GM21576 (cell line): ENCODE measurements around the gene BMP8B.
"Not testable (repeated sequence)": the region's sequence is repeated elsewhere in the genome, so short reads cannot be mapped to it uniquely, and the experiment has no call there.

Experiments
- ATAC-seq: cut with Tn5 transposase; IDR thresholded peaks from one replicate; pipeline ENCODE4 v1.9.1; 2021; ENCODE audit warnings: mild to moderate bottlenecking, moderate library complexity; ENCODE audit not compliant: unreplicated experiment

The BMP8B gene

DNA sequence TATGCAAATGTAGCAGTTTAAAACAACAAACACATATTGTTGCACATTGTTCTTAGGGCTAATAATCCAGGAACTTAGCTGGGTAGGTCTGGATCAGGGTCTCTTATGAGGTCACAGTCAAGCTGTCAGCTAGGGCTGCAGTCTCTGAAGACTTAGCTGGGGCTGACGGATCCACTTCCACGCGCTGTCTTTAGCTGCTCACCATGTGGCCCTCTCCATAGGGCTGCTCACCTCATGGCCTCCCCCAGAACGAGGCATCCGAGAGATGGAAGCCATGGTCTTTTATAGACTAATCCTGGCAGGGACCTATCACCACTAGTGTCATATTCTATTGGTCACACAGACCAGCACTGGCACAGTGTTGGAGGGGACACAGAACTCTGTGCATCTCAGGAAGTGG lies 8.8 kb downstream of the BMP8B start:
- no peak for ATAC-seq

DNA sequence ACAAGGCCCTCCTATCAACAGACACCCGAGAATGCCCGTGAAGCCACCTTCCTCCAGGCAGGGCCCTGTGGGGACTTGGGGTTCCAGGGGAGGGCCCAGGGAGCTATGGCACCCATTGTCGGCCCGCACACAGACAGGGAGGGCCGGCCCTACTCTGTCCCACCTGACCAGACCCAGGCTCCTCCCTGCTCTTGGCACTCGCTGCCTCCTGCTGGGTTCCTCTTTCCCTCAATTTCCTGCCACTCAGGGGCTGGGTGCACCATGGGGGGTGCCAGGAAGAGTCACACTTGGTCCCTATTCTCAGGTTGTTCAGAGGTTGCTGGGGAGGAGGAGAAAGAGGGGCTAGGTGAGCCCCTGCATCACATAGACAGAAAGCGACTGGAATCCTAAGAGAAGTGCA lies 9.5 kb downstream of the BMP8B start:
- ATAC-seq = no peak

DNA sequence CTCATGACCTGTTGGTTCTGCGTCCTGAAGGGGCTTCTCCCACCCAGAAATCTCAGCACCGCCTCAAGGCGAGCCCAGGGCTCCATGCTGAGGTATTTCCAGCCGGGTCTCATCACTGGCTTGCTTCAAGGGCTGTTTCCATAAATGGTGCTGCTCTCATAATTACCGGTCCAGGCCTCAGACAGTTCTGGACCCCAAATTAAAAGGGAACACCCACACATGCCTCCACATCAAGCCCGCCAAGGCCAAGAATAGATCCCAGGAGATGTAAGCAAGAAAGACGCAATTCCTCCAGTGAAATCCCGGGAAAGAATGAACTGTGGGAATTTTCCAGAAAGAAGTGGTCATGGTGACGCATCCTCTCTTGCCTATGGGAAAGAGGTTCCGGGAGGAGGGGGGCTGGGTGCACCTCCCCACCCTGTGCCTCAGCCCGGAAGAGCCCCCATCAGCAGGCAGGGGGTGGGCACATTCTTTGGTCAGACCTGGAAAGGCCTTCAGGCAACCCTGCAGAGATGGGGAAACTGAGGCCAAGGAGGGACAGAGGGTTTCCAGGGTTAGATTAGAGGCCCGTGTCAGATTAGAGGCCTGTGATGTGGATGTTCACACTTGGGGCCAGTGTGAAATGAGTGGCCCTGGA lies 10.1 kb downstream of the BMP8B start:
- not testable (repeated sequence) for ATAC-seq

DNA sequence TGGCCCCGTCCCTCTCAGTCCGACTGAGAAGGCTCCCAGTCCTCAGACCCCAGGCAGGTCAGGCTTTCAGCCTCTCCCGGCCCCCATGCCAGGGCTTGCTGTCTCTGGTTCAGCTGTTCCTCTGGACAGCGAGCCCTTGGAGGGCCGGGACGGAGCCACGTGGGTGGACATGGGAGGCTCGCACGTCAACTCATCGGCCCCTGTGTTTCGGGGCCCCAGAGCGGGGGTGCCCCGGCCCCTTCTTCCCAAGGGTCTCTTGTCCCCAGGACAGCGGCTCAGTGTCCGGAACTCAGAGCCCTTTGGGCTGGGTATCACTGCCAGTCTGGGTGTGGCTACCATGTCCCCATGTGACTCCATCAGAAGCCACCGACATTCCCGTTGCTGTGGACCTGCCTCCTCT lies 10.8 kb downstream of the BMP8B start:
- not testable (repeated sequence) for ATAC-seq

DNA sequence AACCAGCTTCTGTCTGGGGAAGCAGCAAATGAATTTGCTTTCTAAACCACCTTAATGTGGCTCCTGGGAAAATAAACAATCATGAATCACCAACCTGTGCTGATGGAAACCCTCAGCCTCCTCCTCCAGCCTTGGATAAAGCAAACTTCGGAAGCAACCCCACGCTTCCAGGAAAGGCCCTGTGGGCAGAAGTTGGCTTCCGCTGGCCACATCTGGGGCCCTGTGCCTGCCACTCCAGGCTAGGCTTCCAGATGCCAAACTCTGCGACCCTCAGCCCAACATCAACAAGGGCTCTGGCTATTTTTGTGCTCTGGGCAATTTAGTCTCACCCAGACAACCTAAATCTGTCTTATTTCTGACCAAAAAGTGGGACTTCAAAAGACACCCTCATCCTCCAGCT lies 11.4 kb downstream of the BMP8B start:
- no peak for ATAC-seq

DNA sequence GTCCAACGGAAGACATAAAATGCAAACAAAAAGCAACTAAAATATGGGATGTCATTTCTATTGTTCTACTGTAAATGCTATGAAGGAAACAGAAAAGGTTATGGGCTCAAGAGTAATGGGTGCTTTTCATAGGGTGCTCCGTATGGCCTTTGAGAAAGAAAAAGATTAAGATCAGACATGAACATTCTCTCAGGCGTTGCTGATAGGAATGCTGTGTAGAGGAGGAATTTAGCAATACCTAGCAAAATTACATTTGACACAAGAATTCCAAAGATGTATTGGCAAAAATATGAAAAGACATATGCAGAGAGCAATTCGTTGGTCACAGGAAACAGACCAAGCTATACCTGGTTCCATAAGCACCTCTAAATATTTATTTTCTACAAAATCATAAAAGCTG lies 11.8 kb downstream of the BMP8B start:
- ATAC-seq = no peak

DNA sequence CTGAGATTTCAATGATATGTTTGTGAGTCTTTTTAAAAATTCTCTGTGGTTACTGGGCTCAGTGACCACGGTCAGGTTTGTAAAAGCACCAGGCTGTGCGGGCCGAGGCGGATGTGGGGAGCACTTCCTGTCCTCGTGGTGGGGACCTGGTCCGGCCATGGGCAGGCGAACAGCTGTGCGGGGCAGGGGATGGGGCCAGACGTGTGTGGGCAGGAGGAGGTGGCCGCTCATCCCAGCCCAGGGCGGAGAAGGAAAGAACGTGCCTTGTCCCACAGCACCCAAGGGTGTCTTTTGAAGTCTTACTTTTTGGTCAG lies 12.3 kb downstream of the BMP8B start:
- ATAC-seq = no peak

DNA sequence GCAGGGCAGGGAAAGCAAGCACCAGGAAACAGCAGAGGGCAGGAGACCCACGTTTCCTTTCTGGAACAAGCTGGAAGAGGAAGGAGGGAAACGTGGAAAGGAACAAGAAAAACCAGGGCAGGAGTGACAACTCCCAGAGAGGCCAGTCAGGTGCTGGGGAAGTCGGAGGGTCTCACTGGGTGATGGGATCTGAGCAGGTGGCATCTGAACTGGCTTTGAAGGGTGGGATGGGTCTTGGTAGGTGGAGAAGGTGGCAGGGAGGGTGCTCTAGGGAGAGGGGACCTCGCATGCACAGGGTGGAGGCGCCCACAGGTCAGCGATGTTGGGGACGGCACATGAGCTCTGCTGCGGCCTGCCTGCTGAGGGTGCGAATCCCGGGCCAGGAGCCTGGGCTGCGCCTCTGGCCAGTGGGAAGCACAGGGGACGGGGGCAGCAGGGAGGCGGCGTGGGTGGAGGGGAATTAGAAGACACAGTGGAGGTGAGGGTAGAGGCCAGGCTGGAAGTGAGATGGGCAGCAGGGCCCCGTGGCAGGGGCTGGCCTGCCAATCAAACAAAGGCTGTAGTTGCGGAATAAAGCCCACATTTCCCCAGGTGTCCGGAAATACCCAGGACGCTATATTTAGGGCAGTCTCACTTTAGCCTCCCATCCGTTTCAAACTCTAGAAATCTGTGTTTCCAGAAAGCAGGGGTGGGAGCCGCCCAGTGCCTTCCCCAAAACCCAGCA lies 12.8 kb downstream of the BMP8B start:
- ATAC-seq = not testable (repeated sequence)

DNA sequence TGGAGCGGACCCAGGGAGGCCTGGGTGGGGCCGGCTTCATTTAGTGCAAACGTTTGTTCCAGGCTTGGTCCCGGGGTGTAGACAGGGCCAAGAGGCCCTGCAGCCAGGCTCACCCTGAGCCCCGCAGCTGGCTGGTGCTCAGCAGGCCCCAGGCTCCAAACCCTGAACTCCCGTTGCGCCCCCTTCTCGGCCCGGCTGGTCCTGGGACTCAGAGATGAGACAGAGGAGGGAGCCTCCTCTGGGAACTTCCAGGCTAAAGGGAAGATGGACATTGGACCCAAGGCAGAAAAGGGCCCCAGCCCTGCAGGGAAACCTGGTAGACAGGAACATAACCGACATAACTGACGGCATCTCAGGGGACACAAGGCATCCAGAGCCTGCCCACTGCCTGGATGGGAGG lies 13.5 kb downstream of the BMP8B start:
- not testable (repeated sequence) for ATAC-seq

DNA sequence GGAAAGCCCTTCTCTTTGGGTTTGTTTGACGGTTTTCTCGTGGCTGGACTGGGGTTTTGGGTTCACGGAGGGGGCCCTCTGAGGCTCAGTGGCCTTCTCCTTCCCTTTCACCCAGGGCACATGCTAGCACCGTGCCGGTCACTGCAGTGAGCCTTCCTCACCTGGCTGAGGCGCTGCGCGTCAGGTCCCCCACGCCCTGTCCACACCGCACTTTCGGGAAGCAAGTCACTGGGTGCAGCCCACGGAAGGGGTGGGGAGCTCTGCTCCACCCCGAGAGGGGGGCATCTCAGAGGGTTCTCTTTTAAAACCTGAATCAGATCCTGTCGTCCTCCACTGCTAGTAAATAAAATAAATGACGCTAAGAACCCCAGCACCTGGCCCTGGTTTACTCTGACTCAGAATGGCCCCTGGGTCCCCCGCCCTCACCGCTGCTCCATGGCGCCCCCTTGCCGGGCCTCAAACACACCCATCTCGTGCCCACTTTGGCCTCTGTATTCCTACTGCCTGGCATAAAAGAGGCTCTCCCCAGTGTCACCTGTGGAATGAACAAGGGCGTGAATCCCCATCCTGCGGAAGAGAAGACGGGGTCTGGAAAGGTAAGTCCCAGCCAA lies 15.2 kb downstream of the BMP8B start:
- ATAC-seq = not testable (repeated sequence)

DNA sequence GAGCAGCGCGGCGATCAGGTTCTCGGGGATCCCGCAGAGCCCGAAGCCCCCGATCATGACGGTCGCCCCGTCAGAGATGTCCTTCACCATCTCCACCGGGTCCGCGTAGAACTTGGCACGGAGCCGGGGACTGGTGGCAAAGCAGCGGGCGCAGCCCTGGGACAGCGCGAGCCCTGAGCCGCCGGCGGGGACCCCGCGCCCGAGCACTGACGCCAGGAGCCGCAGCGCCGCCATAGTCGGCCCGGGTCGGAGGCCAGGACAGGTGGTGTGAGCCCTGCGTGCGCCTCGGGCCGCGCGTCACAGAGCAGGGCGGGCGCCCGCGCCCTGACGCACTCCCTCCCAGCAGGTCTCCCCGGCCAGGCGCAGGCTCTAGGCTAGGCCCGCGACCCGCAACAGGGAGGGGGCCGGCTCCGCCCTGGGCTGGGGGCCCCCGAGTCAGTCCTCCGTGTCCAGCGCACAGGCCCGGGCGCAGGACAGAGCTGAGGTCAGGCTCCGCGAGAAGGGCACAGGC lies 17.6 kb downstream of the BMP8B start, which contains the start of gene OXCT2:
OXCT2 (minus strand) TSS at position 327 of the 511 bp plus-strand sequence; CDS start at position 234, 93 bp downstream.
- not testable (repeated sequence) for ATAC-seq

DNA sequence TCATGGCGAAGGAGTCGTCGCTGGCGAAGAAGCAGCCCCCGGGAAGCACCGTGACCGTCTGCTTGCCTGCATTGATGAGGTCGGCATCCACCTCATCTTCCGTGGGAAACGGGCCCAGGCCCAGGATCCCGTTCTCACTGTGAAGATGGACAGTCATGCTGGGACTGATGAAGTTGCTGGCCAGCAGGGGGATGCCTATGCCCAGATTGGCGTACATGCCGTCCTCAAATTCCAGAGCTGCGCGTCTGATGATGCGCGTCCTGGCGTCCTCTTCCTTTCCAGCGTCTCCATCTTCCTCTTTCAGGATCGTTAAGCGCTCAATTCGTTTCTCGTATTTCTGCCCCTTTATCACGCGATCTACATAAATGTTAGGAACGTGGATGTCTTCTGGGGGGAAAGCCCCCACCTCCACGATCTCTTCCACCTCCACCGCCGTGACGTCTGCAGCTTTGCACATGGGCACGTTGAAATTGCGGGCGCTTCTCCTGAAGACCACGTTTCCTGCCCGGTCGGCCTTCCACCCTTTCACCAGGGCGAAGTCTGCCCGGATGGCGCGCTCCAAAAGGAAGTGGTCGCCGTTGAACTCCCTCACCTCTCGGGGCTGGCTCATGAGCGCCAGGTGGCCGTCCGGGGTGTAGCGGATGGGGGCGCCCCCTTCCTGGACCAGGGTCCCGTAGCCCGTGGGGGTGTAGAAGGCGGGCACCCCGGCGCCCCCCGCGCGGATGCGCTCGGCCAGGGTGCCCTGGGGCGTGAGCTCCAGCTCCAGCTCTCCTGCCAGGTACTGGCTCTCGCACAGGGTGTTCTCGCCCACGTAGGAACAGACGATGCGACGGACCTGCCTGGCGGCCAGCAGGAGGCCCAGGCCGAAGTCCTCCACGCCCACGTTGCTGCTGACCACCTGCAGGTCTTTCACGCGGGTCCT lies 18.3 kb downstream of the BMP8B start:
- ATAC-seq = not testable (repeated sequence)

DNA sequence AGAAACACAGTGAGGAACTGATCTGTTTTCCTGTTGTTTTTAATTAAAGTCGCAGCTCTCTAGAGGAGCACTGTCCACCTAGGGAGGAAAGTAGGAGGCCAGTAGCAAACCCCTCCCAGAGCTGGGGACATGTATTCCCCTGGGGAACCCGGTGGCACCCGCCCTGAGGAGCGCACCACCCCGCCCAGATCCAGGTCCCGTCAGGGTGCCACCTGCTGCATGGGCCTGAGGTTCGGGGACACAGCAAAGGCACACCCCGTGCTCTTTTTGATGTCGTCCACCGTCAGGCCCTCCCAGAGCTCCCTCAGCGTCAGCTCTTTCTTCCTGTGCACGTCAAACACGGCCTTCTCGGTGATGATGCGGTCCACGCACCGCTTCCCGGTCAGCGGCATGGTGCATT lies 19.2 kb downstream of the BMP8B start:
- not testable (repeated sequence) for ATAC-seq

DNA sequence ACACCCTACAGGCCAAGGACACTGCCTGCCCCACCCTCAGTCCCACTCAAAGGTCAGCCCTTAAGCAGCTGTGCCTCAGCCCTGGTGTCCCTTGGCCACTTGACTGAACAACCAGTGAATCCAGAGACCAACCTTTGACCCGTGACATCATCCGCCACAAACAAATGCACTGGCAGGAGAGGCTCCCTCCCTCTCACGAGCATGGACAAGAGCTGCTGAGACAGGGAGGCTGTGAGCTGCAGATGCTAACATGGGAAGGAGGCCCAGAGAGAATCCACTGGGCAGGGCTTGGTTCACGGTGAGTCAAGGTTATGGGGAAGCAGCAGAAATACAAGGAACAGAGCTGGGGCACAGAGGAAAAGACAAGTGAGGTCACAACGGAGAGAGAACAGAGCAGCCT lies 22.2 kb downstream of the BMP8B start:
- ATAC-seq = not testable (repeated sequence)

DNA sequence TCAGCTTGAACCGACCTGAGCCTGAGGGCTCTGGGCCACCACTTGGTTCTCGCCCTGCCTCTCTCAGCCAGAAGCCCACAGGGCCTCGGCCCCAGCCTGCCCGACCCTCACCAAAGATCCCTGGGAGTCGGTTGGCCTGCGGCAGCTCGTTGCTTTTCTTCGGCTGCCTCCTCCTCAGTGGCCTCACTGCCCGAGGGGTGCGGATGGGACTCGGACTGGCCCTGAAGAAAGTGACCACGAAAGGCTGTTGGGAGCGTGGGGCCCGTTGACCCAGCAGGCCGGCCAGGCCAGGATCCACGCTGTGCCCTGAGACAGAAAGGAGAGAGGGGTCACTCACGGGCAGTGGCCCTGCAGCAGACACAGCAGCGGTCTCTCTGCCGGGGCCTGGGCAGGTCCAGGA lies 24.2 kb downstream of the BMP8B start:
- not testable (repeated sequence) for ATAC-seq

DNA sequence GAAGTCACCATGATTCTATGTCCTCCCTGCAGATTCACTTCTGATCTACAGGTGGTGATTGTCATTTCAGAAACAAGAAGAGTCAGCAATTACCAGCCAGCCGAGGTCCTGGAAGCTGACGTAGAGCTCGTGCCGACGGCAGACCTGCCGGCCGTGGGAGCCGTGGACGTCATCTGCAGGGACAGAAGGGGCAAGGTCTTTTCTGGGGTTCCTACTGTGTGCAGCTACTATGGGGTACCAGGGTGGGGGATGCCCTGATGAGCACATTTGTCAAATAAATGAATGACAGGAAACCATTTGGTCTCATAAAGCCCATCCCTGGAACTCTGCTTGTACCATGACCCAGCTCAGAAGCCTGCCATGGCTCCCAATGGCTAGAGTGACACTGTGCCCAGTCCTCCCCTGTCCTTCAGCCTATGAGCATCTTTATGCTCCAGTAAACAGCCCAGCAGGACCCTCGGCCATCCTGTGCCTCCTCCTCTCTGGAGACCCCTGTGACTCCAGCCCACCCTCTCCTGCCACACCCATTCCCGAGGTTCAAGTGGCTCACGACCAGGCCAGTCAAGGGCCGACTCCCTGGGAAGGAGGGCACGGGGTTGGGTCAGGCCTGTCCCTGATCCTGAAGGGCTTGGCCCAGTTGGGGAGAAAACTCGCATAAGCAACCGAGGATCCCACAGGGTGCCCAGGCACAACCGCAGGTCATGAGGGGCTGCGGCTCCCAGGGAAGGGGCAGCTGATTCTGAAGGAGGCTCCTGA lies 24.9 kb downstream of the BMP8B start:
- not testable (repeated sequence) for ATAC-seq

DNA sequence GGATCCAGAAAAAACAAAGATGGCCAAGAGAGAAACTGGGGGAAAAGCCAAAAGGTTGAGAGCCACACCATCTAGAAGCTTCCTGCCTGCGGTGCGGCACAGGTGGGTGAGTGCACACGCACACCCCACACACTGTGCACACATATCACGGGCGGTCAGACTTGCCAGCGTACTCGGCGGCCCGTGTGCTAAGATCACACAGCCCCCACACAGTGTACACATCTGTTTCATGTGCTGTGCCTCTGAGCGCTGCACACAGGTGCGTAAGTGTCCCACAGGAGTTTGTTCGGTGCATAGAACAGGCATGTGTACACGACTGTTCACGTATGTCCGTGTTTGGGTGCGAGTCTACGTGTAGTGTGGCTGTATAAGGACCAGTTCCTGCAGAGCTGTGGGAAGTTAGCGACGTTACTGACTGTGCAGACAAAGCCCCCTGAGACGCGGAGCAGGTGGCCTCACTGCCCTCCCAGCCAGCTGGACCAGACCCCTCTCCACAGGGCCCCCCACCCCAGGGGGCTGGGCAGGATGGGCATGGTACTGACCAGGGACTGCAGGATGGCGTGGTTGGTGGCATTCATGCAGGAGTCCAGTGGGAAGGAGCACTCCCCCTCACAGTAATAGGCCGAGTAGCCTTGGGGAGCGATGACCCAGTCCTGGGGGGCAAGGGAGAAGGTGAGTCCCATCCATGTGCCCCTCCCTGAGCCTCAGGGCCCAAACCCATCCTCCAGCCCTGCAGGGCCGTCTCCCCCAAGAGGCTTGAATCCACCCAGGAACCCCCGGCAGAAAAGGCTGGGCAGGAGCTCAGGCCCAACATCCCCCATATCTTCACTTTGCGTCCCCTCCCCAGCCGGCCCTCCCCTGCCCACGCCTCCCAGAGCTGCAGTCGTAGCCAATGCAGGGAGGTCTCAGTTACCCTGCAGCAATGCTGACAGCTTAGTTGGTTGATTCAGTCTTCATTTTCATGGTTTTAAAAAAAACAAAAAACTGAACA lies 25.8 kb downstream of the BMP8B start:
- ATAC-seq = no peak

DNA sequence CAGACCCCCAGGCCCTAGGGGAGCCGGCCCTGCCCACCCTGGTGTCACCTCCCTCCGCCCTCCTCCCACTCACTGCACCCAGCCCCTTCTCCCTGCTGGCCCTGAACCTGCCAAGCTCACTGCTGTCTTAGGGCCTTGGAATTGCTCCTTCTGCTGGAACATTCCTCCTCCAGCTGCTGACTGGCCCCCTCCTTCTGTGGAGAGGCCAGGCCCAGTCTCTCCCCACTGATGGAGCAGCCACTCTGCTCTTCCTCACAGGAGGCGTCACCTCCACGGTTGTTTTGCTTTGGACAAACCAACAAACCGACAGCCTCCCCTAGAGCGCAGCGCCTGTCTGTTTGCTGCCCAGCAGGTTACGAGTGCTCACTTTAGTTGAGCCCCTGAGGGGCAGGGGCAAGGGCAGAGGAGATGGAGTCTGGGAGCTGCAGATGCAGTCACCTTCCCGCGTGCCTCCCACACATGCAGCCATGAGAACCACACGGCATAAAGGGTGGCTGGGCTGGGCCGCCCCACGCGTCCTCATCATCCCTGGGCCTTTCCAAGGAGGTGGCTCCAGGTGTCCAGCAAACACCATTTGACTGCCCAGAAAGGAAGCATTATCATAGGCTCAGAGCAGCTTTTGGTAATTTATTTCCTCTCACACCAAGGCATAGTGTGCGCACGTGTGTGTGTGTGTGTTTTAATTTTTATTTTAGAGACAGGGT lies 27.0 kb downstream of the BMP8B start:
- ATAC-seq = no peak
